Measurements from ENCODE around the gene RPL35A.

RPL35A gene

GRCh38 chr3:197975311-197975710 lies 25.3 kb downstream of the RPL35A start:
- H3K27ac ChIP-seq = no peak overlapping the region

GRCh38 chr3:197983076-197983475 lies 33.1 kb downstream of the RPL35A start:
- TF ChIP-seq, protein P1, sequence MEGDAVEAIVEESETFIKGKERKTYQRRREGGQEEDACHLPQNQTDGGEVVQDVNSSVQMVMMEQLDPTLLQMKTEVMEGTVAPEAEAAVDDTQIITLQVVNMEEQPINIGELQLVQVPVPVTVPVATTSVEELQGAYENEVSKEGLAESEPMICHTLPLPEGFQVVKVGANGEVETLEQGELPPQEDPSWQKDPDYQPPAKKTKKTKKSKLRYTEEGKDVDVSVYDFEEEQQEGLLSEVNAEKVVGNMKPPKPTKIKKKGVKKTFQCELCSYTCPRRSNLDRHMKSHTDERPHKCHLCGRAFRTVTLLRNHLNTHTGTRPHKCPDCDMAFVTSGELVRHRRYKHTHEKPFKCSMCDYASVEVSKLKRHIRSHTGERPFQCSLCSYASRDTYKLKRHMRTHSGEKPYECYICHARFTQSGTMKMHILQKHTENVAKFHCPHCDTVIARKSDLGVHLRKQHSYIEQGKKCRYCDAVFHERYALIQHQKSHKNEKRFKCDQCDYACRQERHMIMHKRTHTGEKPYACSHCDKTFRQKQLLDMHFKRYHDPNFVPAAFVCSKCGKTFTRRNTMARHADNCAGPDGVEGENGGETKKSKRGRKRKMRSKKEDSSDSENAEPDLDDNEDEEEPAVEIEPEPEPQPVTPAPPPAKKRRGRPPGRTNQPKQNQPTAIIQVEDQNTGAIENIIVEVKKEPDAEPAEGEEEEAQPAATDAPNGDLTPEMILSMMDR (IDR thresholded peaks at IDR 0.05; ENCODE audit: low read depth, low read length) = no peak
- Histone ChIP-seq H3K4me3 (ENCODE audit: low read depth, low read length) (no peak overlapping the region), H3K27ac (no peak overlapping the region), H3K36me3 (no peaks in the 10 kb centered on the region), H3K27me3 (ENCODE audit: insufficient read depth, low read depth, severe bottlenecking) (no peaks in the 10 kb centered on the region), H3K9me3 (ENCODE audit: severe bottlenecking) (no peaks in the 10 kb centered on the region)
- DNase-seq = no peak

More at GRCh38 chr3:197975311-197975710, 25.3 kb downstream of the RPL35A start:
- H3K36me3 ChIP-seq = no peaks in the 10 kb centered on the region
- no peak overlapping the region for H3K4me3 ChIP-seq (ENCODE audit: low read depth, low read length)
- TF ChIP-seq, protein P1 (IDR thresholded peaks at IDR 0.05; ENCODE audit: low read depth, low read length) = no peak
- no peaks in the 10 kb centered on the region for H3K27me3 ChIP-seq (ENCODE audit: insufficient read depth, low read depth, severe bottlenecking)
- DNase-seq = no peak
- no peaks in the 10 kb centered on the region for H3K9me3 ChIP-seq (ENCODE audit: severe bottlenecking)

GRCh38 chr3:197989651-197990050 lies 39.7 kb downstream of the RPL35A start:
- Histone ChIP-seq H3K4me3 (ENCODE audit: low read depth, low read length) (no peak overlapping the region), H3K27me3 (ENCODE audit: insufficient read depth, low read depth, severe bottlenecking) (no peaks in the 10 kb centered on the region), H3K27ac (no peak overlapping the region), H3K9me3 (ENCODE audit: severe bottlenecking) (no peaks in the 10 kb centered on the region), H3K36me3 (no peaks in the 10 kb centered on the region)
- TF ChIP-seq, protein P1 (IDR thresholded peaks at IDR 0.05; ENCODE audit: low read depth, low read length) = no peak
- no peak for DNase-seq

- H3K27me3 ChIP-seq (ENCODE audit: insufficient read depth, low read depth, severe bottlenecking) = no peaks in the 10 kb centered on the region
- H3K36me3 ChIP-seq = no peaks in the 10 kb centered on the region
- H3K4me3 ChIP-seq (ENCODE audit: low read depth, low read length) = no peak overlapping the region
- no peak for DNase-seq
- TF ChIP-seq, protein P1 (IDR thresholded peaks at IDR 0.05; ENCODE audit: low read depth, low read length) = no peak
- no peaks in the 10 kb centered on the region for H3K9me3 ChIP-seq (ENCODE audit: severe bottlenecking)
- no peak overlapping the region for H3K27ac ChIP-seq
These were observed 44.7 kb downstream of the RPL35A start for GRCh38 chr3:197994736-197995135.

- TF ChIP-seq, protein P1 (IDR thresholded peaks at IDR 0.05; ENCODE audit: low read depth, low read length) = no peak
- Histone ChIP-seq H3K27me3 (ENCODE audit: insufficient read depth, low read depth, severe bottlenecking) (no peaks in the 10 kb centered on the region), H3K36me3 (no peaks in the 10 kb centered on the region), H3K9me3 (ENCODE audit: severe bottlenecking) (no peaks in the 10 kb centered on the region), H3K4me3 (ENCODE audit: low read depth, low read length) (no peak overlapping the region), H3K27ac (no peak overlapping the region)
- DNase-seq = no peak
These were observed 46.9 kb downstream of the RPL35A start for GRCh38 chr3:197996855-197997254.

DNA sequence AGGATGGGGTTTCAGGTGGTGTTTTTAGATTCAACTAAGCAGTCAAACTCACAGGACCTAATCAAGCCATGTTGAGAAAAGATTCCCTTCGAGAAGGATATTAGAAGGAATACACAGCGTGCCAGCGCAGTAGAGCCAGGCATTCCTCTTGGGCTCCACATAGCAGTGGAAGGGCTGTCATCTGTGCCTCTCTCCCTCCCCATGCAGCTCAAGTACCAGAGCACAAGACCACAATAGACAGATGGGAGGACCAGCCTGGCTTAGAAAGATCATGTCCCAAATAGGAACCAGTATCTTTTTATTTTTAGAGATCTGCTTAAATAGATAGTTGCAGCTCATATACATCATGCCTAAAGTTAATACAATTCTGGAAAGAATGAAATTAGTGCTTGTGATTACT lies 47.9 kb downstream of the RPL35A start:
- H3K9me3 ChIP-seq (ENCODE audit: severe bottlenecking) = no peaks in the 10 kb centered on the region
- H3K36me3 ChIP-seq = no peaks in the 10 kb centered on the region
- no peak overlapping the region for H3K4me3 ChIP-seq (ENCODE audit: low read depth, low read length)
- TF ChIP-seq, protein P1 (IDR thresholded peaks at IDR 0.05; ENCODE audit: low read depth, low read length) = no peak
- H3K27ac ChIP-seq = no peak overlapping the region
- no peaks in the 10 kb centered on the region for H3K27me3 ChIP-seq (ENCODE audit: insufficient read depth, low read depth, severe bottlenecking)
- no peak for DNase-seq

Measured in WERI-Rb-1 (cell line).